ENCODE measurements around the gene SLC22A3.

SLC22A3 gene

DNA sequence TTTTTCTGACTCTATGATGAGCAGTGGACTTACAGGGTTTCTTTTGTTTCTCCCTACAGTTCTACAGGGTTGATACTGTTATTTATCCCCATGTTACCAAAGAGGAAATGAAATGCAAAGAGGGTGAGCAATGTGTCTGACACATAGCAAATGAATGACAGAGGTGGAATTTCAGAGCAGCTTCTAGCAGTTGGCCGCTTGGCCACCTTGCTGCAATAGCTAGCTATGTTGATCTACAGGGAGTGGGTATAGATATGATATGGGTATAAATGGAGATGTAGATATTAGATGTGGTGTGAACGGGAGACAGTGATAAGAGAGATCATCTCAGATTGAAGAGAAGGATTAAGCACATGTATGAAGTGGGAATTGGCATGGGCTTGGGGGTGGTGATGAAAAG lies 10.9 kb upstream of the SLC22A3 start:
- no peak for DNase-seq (ENCODE audit: low read depth)
- no peak for TF ChIP-seq POLR2A (IDR thresholded peaks at IDR 0.05; ENCODE audit: extremely low read depth, insufficient read length)
- TF ChIP-seq, protein P1, sequence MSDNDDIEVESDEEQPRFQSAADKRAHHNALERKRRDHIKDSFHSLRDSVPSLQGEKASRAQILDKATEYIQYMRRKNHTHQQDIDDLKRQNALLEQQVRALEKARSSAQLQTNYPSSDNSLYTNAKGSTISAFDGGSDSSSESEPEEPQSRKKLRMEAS (IDR thresholded peaks at IDR 0.05; ENCODE audit: low read depth, low read length) = no peak
- TF ChIP-seq, protein P2, sequence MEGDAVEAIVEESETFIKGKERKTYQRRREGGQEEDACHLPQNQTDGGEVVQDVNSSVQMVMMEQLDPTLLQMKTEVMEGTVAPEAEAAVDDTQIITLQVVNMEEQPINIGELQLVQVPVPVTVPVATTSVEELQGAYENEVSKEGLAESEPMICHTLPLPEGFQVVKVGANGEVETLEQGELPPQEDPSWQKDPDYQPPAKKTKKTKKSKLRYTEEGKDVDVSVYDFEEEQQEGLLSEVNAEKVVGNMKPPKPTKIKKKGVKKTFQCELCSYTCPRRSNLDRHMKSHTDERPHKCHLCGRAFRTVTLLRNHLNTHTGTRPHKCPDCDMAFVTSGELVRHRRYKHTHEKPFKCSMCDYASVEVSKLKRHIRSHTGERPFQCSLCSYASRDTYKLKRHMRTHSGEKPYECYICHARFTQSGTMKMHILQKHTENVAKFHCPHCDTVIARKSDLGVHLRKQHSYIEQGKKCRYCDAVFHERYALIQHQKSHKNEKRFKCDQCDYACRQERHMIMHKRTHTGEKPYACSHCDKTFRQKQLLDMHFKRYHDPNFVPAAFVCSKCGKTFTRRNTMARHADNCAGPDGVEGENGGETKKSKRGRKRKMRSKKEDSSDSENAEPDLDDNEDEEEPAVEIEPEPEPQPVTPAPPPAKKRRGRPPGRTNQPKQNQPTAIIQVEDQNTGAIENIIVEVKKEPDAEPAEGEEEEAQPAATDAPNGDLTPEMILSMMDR (IDR thresholded peaks at IDR 0.05; ENCODE audit: low read depth, low read length) = no peak
- no peak for TF ChIP-seq MYC (IDR thresholded peaks at IDR 0.05; ENCODE audit: low read depth, low read length)
- no peak overlapping the region for H3K4me3 ChIP-seq (ENCODE audit: low read depth, low read length)

DNA sequence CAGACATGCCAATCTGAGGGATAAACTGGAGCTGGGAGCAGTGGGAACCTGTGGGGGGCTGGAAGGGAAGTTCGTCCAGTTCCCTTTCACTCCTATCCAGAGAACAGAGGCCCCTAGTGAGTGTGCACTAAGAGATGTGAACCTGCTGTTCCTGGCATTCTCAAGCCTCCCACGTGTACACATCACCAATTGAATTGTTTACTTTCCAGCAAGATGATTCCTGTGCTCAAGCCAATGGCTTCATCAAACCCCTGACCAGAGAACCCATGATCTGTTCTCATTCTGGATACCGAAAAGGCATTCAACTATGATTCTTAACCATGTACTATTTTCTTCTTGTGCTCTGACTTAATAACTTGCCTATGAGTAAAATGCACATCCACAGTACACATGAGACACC lies 10.2 kb upstream of the SLC22A3 start:
- DNase-seq (ENCODE audit: low read depth) = no peak
- TF ChIP-seq POLR2A (IDR thresholded peaks at IDR 0.05; ENCODE audit: extremely low read depth, insufficient read length) (no peak), MYC (IDR thresholded peaks at IDR 0.05; ENCODE audit: low read depth, low read length) (no peak)

DNA sequence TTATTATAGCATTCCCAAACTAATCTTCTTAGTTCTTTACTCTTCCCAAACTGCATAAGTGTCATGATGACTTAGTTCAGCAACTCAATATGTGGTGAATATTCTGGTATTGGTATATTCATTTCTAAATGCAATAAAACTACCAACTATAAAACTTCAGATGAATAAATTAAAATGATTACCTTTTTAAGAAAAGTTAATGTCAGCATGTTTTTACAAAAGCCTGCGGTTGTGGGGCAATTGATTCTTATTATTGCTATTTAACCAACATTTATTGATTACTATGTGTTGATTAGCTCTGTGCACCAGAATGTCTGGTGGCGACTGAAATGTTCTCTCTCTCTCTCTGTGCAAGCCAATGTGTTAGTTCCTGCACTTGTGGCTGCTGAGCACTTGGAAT lies 5.0 kb upstream of the SLC22A3 start:
- DNase-seq (ENCODE audit: low read depth) = no peak
- no peak overlapping the region for H3K4me3 ChIP-seq (ENCODE audit: low read depth, low read length)
- no peak for TF ChIP-seq MYC (IDR thresholded peaks at IDR 0.05; ENCODE audit: low read depth, low read length)
- TF ChIP-seq, protein P2 (IDR thresholded peaks at IDR 0.05; ENCODE audit: low read depth, low read length) = no peak
- TF ChIP-seq POLR2A (IDR thresholded peaks at IDR 0.05; ENCODE audit: extremely low read depth, insufficient read length) = no peak

More for the DNA sequence above, 10.2 kb upstream of the SLC22A3 start:
- no peak overlapping the region for H3K4me3 ChIP-seq (ENCODE audit: low read depth, low read length)

DNA sequence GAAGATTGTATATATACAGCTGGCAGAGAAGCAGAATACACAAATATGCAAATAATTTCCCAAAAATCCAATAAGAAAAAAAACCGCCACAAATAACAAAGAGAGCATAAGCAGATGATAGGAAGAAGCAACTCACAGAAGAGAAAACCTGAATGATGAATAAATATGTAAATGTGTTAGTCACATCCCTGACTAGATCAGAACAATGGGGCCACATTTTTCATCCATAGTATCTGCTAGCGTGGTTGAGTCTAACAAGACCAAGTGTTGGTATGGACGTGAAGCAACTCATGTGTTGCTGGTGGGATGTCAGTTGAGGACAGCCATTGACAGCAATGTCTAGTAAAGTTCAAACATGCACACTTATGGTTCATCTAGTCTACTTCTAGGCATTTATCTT lies 3.9 kb upstream of the SLC22A3 start:
- H3K4me3 ChIP-seq (ENCODE audit: low read depth, low read length) = no peak overlapping the region
- TF ChIP-seq, protein P1 (IDR thresholded peaks at IDR 0.05; ENCODE audit: low read depth, low read length) = no peak
- TF ChIP-seq POLR2A (IDR thresholded peaks at IDR 0.05; ENCODE audit: extremely low read depth, insufficient read length) (no peak), MYC (IDR thresholded peaks at IDR 0.05; ENCODE audit: low read depth, low read length) (no peak)
- TF ChIP-seq, protein P2 (IDR thresholded peaks at IDR 0.05; ENCODE audit: low read depth, low read length) = no peak
- DNase-seq (ENCODE audit: low read depth) = no peak

DNA sequence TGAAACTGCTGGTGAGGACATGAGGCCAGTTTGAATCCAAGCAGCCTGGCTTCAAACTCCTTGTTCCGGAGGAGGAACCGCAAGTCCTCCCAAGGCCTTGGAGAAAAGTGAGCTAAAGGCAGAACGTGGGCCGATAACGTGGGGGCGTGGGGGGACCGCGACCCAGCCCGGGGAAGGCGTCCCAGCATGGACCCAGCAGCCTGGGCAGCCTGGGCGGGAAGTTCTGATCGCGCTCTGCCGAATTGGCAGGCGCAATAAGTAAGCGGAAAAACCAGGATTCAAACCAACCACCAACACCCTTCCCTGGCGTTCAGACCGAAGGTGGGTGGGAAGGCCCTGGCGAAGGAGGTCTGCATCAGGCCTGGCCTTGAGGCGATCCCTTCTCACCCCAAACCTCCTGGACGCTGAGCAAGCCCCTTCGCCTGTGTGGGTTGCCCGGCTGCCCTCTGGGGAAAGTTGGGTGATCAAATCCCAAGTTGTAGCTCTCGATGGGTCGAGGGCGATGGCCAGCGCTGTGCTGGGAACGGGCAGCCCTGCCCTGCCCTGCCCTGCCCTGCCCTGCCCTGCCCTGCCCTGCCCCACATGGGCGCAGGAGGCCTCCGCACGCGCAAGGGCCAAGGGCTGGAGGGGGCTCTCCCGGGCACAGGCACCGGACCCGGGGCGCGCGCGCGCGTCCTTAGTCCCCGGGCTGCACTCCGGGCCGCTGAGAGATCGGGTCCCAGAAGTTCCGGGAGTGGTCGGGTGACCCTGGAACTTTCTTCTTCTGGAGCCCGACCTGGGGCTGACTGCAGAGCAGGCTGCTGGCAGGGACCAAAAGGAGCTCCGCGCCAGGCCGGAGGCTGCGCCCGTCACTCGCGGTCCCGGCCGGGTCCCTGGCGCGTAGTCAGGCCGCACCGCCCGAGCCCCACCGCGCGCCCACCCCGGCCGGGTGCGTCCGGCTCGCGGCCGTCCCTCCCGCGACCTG lies 637 bp upstream of the SLC22A3 start:
- TF ChIP-seq MYC (IDR thresholded peaks at IDR 0.05; ENCODE audit: low read depth, low read length) (no peak), POLR2A (IDR thresholded peaks at IDR 0.05; ENCODE audit: extremely low read depth, insufficient read length) (no peak)
- TF ChIP-seq, protein P2 (IDR thresholded peaks at IDR 0.05; ENCODE audit: low read depth, low read length) = no peak
- TF ChIP-seq, protein P1 (IDR thresholded peaks at IDR 0.05; ENCODE audit: low read depth, low read length) = no peak
- no peak for DNase-seq (ENCODE audit: low read depth)
- no peak overlapping the region for H3K4me3 ChIP-seq (ENCODE audit: low read depth, low read length)

DNA sequence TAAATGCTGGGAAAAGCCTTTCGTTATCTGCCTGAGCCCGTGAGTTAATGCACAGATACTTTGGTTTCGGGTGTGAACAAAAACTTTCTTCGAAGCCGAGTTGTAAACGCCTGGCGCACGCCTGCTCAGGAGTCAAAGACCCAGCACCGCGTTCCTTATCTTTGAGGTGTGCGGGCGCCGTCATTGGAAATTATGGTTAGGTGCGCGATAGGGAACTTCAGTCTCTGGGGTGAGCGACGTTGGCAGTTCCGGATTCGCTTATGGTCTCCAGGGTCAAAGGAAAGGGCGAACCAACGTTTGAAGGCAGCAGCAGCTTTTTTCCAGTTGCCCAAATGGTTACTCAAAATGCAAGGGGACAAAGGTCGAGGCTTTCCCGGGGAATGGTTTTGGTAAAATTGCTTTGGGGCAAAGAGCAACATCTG lies 853 bp downstream of the SLC22A3 start:
- no peak for DNase-seq (ENCODE audit: low read depth)
- TF ChIP-seq MYC (IDR thresholded peaks at IDR 0.05; ENCODE audit: low read depth, low read length) = no peak
- no peak for TF ChIP-seq POLR2A (IDR thresholded peaks at IDR 0.05; ENCODE audit: extremely low read depth, insufficient read length)
- TF ChIP-seq, protein P2 (IDR thresholded peaks at IDR 0.05; ENCODE audit: low read depth, low read length) = no peak
- TF ChIP-seq, protein P1 (IDR thresholded peaks at IDR 0.05; ENCODE audit: low read depth, low read length) = no peak
- no peak overlapping the region for H3K4me3 ChIP-seq (ENCODE audit: low read depth, low read length)

Data from NB4 (cell line).